ACC112 (cell line): Measurements from ENCODE around the gene TNP2.

Experiments used
- H2AFZ ChIP-seq: fragments of 200-600 bp; sonication (generic); one replicate; pipeline ENCODE4 v1.6.0; 2017; ENCODE audit warnings: antibody characterized with exemption, low read length; ENCODE audit not compliant: unreplicated experiment
- H3K27ac ChIP-seq: fragments of 200-600 bp; sonication (generic); 2 replicates; pipeline ENCODE4 v1.5.1; 2014; ENCODE audit warnings: low read depth, mild to moderate bottlenecking, antibody characterized with exemption, low read length, moderate library complexity
- H3K27me3 ChIP-seq: fragments of 200-600 bp; sonication (generic); 2 replicates; pipeline ENCODE4 v1.6.1; 2014; ENCODE audit warnings: mild to moderate bottlenecking, antibody characterized with exemption, low read length, moderate library complexity, mixed read lengths; ENCODE audit not compliant: insufficient read depth
- H3K36me3 ChIP-seq: fragments of 200-600 bp; sonication (generic); 2 replicates; pipeline ENCODE4 v1.6.1; 2016; ENCODE audit warnings: mild to moderate bottlenecking, antibody characterized with exemption, low read length, moderate library complexity, mixed read lengths; ENCODE audit not compliant: insufficient read depth
- H3K4me1 ChIP-seq: fragments of 200-600 bp; sonication (generic); one replicate; pipeline ENCODE4 v1.6.1; 2016; ENCODE audit warnings: low read length, mixed read lengths; ENCODE audit not compliant: insufficient read depth, unreplicated experiment, control insufficient read depth
- H3K4me3 ChIP-seq: fragments of 200-600 bp; sonication (generic); 2 replicates; pipeline ENCODE4 v1.5.1; 2014; ENCODE audit warnings: mild to moderate bottlenecking, low read depth, low read length
- H3K79me2 ChIP-seq: fragments of 200-600 bp; sonication (generic); one replicate; pipeline ENCODE4 v1.6.0; 2016; ENCODE audit warnings: low read length; ENCODE audit not compliant: control insufficient read depth, unreplicated experiment, insufficient read depth

Gene TNP2

DNA sequence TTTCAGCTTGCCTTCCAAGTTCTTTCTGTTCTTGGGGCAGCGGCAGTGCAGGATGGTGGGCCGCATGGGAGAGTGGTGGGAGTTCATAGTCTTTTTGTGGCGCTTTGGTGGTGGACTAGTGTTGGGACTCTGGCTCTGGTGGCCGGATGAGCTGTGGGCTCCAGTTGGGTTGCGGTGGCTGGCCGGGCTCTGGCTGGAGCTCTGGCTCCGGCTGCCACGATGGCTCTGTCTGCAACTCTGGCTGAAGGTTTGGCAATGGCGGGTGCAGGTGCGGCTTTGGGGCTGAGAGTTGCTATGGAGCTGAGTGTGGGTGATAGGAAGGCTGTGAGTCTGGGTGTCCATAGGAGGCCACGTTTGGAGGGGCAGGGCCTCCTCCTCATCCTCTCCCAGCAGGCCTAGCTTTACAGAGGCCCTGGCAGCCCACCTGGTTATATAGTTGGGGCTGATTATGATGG is at the start of gene TNP2:
TSS of gene TNP2 (minus strand) at position 405 of the 455 bp plus-strand sequence. CDS start at position 342, 63 bp downstream.
- H3K27me3 ChIP-seq, result peaks cover 3% of the 10 kb centered on the region; the same call in 1 of the 2 replicates
- no peaks in the 10 kb centered on the region for H3K4me1 ChIP-seq
- no peak within 1 kb of the TSS for H2AFZ ChIP-seq
- H3K79me2 ChIP-seq, result no peaks in the 10 kb centered on the region
- H3K4me3 ChIP-seq, result no peak within 1 kb of the TSS
- no peaks in the 10 kb centered on the region for H3K36me3 ChIP-seq
- no peak within 1 kb of the TSS for H3K27ac ChIP-seq

DNA sequence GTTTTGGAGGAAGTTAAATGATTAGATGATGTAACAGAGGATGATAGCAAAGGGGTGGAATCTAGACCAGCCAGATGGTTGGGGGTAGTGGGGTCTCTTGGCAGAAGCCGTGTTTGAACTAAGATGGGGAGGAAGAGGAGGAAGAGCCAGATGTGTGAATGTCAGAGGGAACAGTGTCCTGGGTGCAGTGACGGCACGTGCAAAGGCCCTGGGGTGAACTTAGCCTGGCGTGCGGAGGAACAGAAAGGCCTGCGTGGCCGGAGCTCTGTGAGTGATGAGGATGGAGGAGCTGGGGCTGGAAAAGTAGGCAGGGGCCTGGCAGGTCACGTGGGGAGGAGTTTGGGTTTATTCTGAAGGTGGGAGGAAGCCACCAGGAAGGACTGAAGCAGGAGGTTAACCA is 49.7 kb upstream of the TNP2 start:
- no peaks in the 10 kb centered on the region for H3K4me1 ChIP-seq
- no peaks in the 10 kb centered on the region for H3K27me3 ChIP-seq
- H3K4me3 ChIP-seq, result no peak overlapping the region
- peaks cover 2% of the 10 kb centered on the region; the same call in 1 of the 2 replicates for H3K36me3 ChIP-seq
- no peaks in the 10 kb centered on the region for H3K79me2 ChIP-seq
- H2AFZ ChIP-seq, result no peak overlapping the region
- H3K27ac ChIP-seq, result no peak overlapping the region

GRCh38 chr16:11316331-11317015 is 47.3 kb upstream of the TNP2 start:
- peaks cover 2% of the 10 kb centered on the region; the same call in 1 of the 2 replicates for H3K36me3 ChIP-seq
- H3K4me1 ChIP-seq, result peaks cover 20% of the 10 kb centered on the region
- no peaks in the 10 kb centered on the region for H3K27me3 ChIP-seq
- no peaks in the 10 kb centered on the region for H3K79me2 ChIP-seq
- H3K4me3 ChIP-seq, result no peak overlapping the region
- H3K27ac ChIP-seq, result no peak overlapping the region
- H2AFZ ChIP-seq, result no peak overlapping the region

DNA sequence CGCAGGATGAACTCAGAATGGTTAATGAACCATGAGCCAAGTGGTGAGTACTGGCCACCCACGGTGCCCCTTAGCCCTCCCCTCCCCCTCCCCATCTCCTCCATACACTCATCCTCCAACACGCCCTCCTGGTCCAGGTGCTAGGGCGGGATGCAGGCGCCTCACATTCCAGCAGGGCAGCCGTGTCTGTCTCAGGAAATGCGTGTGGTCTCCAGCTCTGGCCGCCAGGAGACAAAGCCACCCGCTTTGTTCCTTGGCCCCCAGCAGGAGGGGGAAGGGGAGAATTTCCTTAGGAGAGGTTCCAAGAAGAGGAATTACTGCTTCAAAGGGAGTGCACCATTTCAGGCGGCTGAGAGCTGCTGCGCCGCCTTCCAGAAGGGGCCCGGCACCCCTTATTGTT is 46.4 kb upstream of the TNP2 start:
- no peaks in the 10 kb centered on the region for H3K27me3 ChIP-seq
- no peak overlapping the region for H3K4me3 ChIP-seq
- no peak overlapping the region for H2AFZ ChIP-seq
- no peaks in the 10 kb centered on the region for H3K79me2 ChIP-seq
- peaks cover 25% of the 10 kb centered on the region for H3K4me1 ChIP-seq
- no peak overlapping the region for H3K27ac ChIP-seq
- H3K36me3 ChIP-seq, result peaks cover 2% of the 10 kb centered on the region; the same call in 1 of the 2 replicates

GRCh38 chr16:11314309-11314894 is 45.3 kb upstream of the TNP2 start:
- Histone ChIP-seq H3K27me3 (no peaks in the 10 kb centered on the region), H3K4me3 (no peak overlapping the region), H3K79me2 (no peaks in the 10 kb centered on the region), H3K36me3 (peaks cover 2% of the 10 kb centered on the region; the same call in 1 of the 2 replicates), H3K27ac (no peak overlapping the region), H2AFZ (no peak overlapping the region), H3K4me1 (peaks cover 29% of the 10 kb centered on the region)

DNA sequence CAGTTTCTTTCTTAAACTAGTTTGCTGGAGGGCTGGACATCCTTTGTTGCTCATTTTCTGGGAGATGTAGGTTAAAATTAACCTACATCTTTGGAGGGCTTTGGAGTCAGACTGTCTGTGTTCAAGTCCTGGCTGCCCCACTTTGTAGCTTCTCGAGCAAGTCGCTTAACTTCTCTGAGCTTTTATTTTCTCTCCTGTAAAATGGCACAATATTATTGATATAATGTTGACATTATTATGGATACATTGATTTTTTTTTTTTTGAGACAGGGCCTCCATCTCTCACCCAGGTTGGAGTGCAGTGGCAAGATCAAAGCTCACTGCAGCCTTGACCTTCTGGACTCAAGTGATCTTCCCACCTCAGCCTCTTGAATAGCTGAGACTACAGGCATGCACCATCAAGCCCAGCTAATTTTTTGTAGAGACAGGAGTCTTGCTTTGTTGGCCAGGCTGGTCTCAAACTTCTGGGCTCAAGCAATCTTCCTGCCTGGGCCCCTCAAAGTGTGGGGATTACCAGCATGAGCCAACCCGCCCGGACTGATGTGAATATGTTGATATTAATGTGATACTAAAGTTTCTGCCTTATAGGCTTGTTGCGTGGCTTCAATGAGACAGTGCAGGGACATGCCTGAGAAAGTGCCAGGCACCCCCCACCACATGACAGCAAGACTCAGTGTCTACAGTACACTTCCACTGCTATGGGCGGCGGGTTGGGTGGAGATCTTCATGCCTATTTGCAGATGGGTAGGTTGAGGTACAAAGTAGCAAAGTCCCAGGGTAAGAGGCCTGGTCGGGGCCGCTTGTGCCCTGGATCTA is 44.6 kb upstream of the TNP2 start:
- no peaks in the 10 kb centered on the region for H3K27me3 ChIP-seq
- peak overlapping the region; percentile 63 for H3K4me3 ChIP-seq
- no peak overlapping the region for H3K27ac ChIP-seq
- no peak overlapping the region for H2AFZ ChIP-seq
- H3K36me3 ChIP-seq, result peaks cover 2% of the 10 kb centered on the region; the same call in 1 of the 2 replicates
- no peaks in the 10 kb centered on the region for H3K79me2 ChIP-seq
- H3K4me1 ChIP-seq, result peaks cover 29% of the 10 kb centered on the region

GRCh38 chr16:11312718-11313492 is 43.8 kb upstream of the TNP2 start:
- Histone ChIP-seq H3K79me2 (no peaks in the 10 kb centered on the region), H3K4me1 (peaks cover 29% of the 10 kb centered on the region), H3K27me3 (no peaks in the 10 kb centered on the region), H3K36me3 (no peaks in the 10 kb centered on the region), H3K27ac (peak overlapping the region; percentile 75), H2AFZ (peak overlapping the region; percentile 37), H3K4me3 (peak overlapping the region; percentile 63)

GRCh38 chr16:11310997-11311561 is 42.0 kb upstream of the TNP2 start:
- Histone ChIP-seq H2AFZ (no peak overlapping the region), H3K4me3 (no peak overlapping the region), H3K27ac (0 out of 2 replicates have a peak overlapping the region, but pooled peaks have one; percentile 16), H3K4me1 (peaks cover 29% of the 10 kb centered on the region), H3K36me3 (no peaks in the 10 kb centered on the region), H3K27me3 (no peaks in the 10 kb centered on the region), H3K79me2 (no peaks in the 10 kb centered on the region)

DNA sequence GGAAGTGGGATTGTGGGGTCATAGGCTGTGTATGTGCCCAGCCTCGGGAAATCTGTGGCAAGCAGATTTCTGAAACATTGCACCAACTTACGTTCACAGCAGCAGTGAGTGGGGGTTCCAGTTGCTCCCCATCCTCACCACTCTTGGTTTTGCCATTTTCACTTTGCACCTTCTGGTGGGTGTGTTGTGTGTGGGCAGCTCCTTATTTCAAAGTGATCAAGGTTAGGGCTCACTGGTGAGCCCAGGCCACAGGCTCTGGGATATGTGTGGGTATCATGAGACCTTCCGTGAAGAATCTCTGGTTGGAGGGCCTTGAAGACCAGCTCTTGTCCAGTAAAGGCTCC is 41.5 kb upstream of the TNP2 start:
- Histone ChIP-seq H3K79me2 (no peaks in the 10 kb centered on the region), H3K36me3 (no peaks in the 10 kb centered on the region), H3K4me3 (no peak overlapping the region), H3K27me3 (no peaks in the 10 kb centered on the region), H2AFZ (no peak overlapping the region), H3K4me1 (peaks cover 29% of the 10 kb centered on the region), H3K27ac (no peak overlapping the region)
